Keratinocyte (primary cell): ENCODE measurements around the gene LYL1. TPM values are rescaled to one million over a fixed set of nuclear protein-coding genes. Genes with fewer than 3 reads are reported as not detected.

Source experiments
- DNase-seq: peaks from one replicate; pipeline ENCODE4 v3.0.0-alpha.2; 2011; ENCODE audit warnings: low read depth, missing footprints, low spot score
- FAIRE-seq: peaks from 2 replicates; lab custom pipeline; 2011; peaks lifted over from hg19 to GRCh38; lab: Jason Lieb, UNC
- H2AFZ ChIP-seq: 2 replicates; pipeline ENCODE4 v1.6.0; 2012; ENCODE audit warnings: low read length, control low read depth, inconsistent platforms; ENCODE audit not compliant: control insufficient read depth
- H3K27ac ChIP-seq: 2 replicates; pipeline ENCODE4 v1.5.1; 2011; ENCODE audit warnings: low read length; ENCODE audit not compliant: control insufficient read depth, insufficient read depth
- H3K27me3 ChIP-seq: 3 replicates; pipeline ENCODE4 v1.6.0; 2011; ENCODE audit warnings: low read length; ENCODE audit not compliant: control insufficient read depth, insufficient read depth; ENCODE audit errors: extremely low read depth
- H3K36me3 ChIP-seq, 2 experiments: 2 replicates in 1 of 2; 3 replicates in 1 of 2; pipeline ENCODE4 v1.5.1; 2011; ENCODE audit warnings: low read length in 2 of 2, mild to moderate bottlenecking in 1 of 2; ENCODE audit not compliant: control insufficient read depth in 2 of 2, insufficient read depth in 2 of 2; ENCODE audit errors: extremely low read depth in 1 of 2
- H3K4me1 ChIP-seq: 3 replicates; pipeline ENCODE4 v1.5.1; 2011; ENCODE audit warnings: low read length; ENCODE audit not compliant: control insufficient read depth, insufficient read depth; ENCODE audit errors: extremely low read depth
- H3K4me2 ChIP-seq: 3 replicates; pipeline ENCODE4 v1.6.0; 2011; ENCODE audit warnings: low read depth, low read length; ENCODE audit not compliant: control insufficient read depth, insufficient read depth; ENCODE audit errors: extremely low read depth
- H3K4me3 ChIP-seq, 3 experiments: fragments of 200-600 bp in 1 of 3; sonication (generic) in 1 of 3; 2 replicates in 2 of 3; 3 replicates in 1 of 3; pipeline ENCODE4 v1.5.1; 2011 to 2016; ENCODE audit warnings: low read length in 3 of 3, mild to moderate bottlenecking in 3 of 3, control low read depth in 2 of 3, inconsistent platforms in 1 of 3, low read depth in 1 of 3, mixed read lengths in 1 of 3, mixed run types in 1 of 3, moderate library complexity in 1 of 3; ENCODE audit not compliant: control insufficient read depth in 2 of 3, insufficient read depth in 2 of 3; ENCODE audit errors: extremely low read depth in 1 of 3
- H3K79me2 ChIP-seq: 2 replicates; pipeline ENCODE4 v1.6.0; 2012; ENCODE audit warnings: low read length; ENCODE audit not compliant: control insufficient read depth, insufficient read depth
- H3K9ac ChIP-seq: 3 replicates; pipeline ENCODE4 v1.6.0; 2011; ENCODE audit warnings: low read length; ENCODE audit not compliant: control insufficient read depth, insufficient read depth; ENCODE audit errors: extremely low read depth
- H3K9me1 ChIP-seq: 3 replicates; pipeline ENCODE4 v1.6.0; 2011; ENCODE audit warnings: low read length; ENCODE audit not compliant: control insufficient read depth, insufficient read depth; ENCODE audit errors: extremely low read depth
- H3K9me3 ChIP-seq: 2 replicates; pipeline ENCODE4 v1.5.1; 2012; ENCODE audit warnings: low read depth, low read length; ENCODE audit not compliant: control insufficient read depth
- H4K20me1 ChIP-seq: 3 replicates; pipeline ENCODE4 v1.6.0; 2011; ENCODE audit warnings: low read length; ENCODE audit not compliant: control insufficient read depth, insufficient read depth; ENCODE audit errors: extremely low read depth
- CTCF ChIP-seq, 3 experiments: IDR thresholded peaks in 1 of 3; conservative IDR thresholded peaks in 1 of 3; optimal IDR thresholded peaks in 1 of 3; 2 replicates in 2 of 3; 3 replicates in 1 of 3; pipeline versions ENCODE3 to v1.5.1; 2011; ENCODE audit warnings: low read length in 3 of 3, mild to moderate bottlenecking in 3 of 3, moderate library complexity in 2 of 3, control low read depth in 1 of 3, inconsistent platforms in 1 of 3; ENCODE audit not compliant: insufficient read depth in 2 of 3; ENCODE audit errors: extremely low read depth in 1 of 3
- EZH2 ChIP-seq: IDR thresholded peaks from one replicate; pipeline ENCODE4 v1.6.1; 2012; ENCODE audit warnings: inconsistent platforms, mild to moderate bottlenecking, low read length, moderate library complexity
- dilution Hi-C: fragments of 300-500 bp; cut with MboI; formaldehyde crosslinking; loops from one replicate; pipeline ENCODE4 v1.7.0; 2020; ENCODE audit warnings: low sequenced_read_pairs; ENCODE audit not compliant: extremely low pct_ligation_motif_present
- polyA plus RNA-seq, 5 experiments: library from polyadenylated mRNA; depleted of rRNA in 3 of 5; stranded (reverse) in 3 of 5; stranded (forward) in 1 of 5; unstranded in 1 of 5; fragments of >200 nt; gene quantifications; 1 replicate in 1 of 5; 2 replicates in 3 of 5; 3 replicates in 1 of 5; pipeline versions ENCODE4 v1.2.1 to v1.2.3, GENCODE V29; 2011 to 2012; ENCODE audit warnings: missing spikeins in 2 of 5, low read depth in 1 of 5, low replicate concordance in 1 of 5

Gene LYL1
- polyA plus RNA-seq, 1 donor (not counting 4 experiments of a cell fraction or from before 2014, with no cell fraction given), result 0.07 TPM

- no peak for DNase-seq
- no peaks in the 10 kb centered on the region for H3K79me2 ChIP-seq
- H3K27ac ChIP-seq, result no peak overlapping the region
- no peak overlapping the region for H3K4me3 ChIP-seq
- peaks cover 6% of the 10 kb centered on the region in 2 experiments for H3K36me3 ChIP-seq
- H3K9me3 ChIP-seq, result no peaks in the 10 kb centered on the region
- no peaks in the 10 kb centered on the region for H3K4me1 ChIP-seq
- H3K9me1 ChIP-seq, result no peaks in the 10 kb centered on the region
- no peak overlapping the region for H3K9ac ChIP-seq
- H3K27me3 ChIP-seq, result no peaks in the 10 kb centered on the region
- no peaks in the 10 kb centered on the region for H4K20me1 ChIP-seq
- no peak for TF ChIP-seq EZH2
- TF ChIP-seq CTCF (optimal IDR thresholded peaks at IDR 0.05 in 1 of 3, IDR thresholded peaks at IDR 0.05 in 1 of 3, conservative IDR thresholded peaks at IDR 0.05 in 1 of 3; ENCODE audit: extremely low read depth in 1 of 3, insufficient read depth in 2 of 3, low read length in 3 of 3), result no peak
- no peak overlapping the region for H2AFZ ChIP-seq
- dilution Hi-C loops, result no loop called here
- FAIRE-seq, result no peak
- H3K4me2 ChIP-seq, result no peak overlapping the region
Observed at GRCh38 chr19:13087795-13088537, 14.7 kb downstream of the LYL1 start.

GRCh38 chr19:13087295-13087694 lies 15.4 kb downstream of the LYL1 start:
- Histone ChIP-seq H3K9me1 (no peaks in the 10 kb centered on the region), H3K9ac (no peak overlapping the region), H3K27ac (no peak overlapping the region), H3K4me1 (no peaks in the 10 kb centered on the region), H3K4me3 (no peak overlapping the region), H4K20me1 (no peaks in the 10 kb centered on the region), H3K79me2 (no peaks in the 10 kb centered on the region), H2AFZ (no peak overlapping the region), H3K4me2 (no peak overlapping the region), H3K27me3 (no peaks in the 10 kb centered on the region), H3K36me3 (peaks cover 6% of the 10 kb centered on the region in 2 experiments), H3K9me3 (no peaks in the 10 kb centered on the region)
- TF ChIP-seq EZH2, result no peak
- TF ChIP-seq CTCF (optimal IDR thresholded peaks at IDR 0.05 in 1 of 3, IDR thresholded peaks at IDR 0.05 in 1 of 3, conservative IDR thresholded peaks at IDR 0.05 in 1 of 3; ENCODE audit: extremely low read depth in 1 of 3, insufficient read depth in 2 of 3, low read length in 3 of 3), result no peak
- dilution Hi-C loops, result no loop called here
- DNase-seq (no peak), FAIRE-seq (no peak)
